Keratinocyte (primary cell): ENCODE results near the gene AP5Z1. TPM values are rescaled to one million over a fixed set of nuclear protein-coding genes. Genes with fewer than 3 reads are reported as not detected.

Experiments used
- DNase-seq: peaks from one replicate; pipeline ENCODE4 v3.0.0-alpha.2; 2011; ENCODE audit warnings: low read depth, missing footprints, low spot score
- FAIRE-seq: peaks from 2 replicates; lab custom pipeline; 2011; peaks lifted over from hg19 to GRCh38; lab: Jason Lieb, UNC
- H2AFZ ChIP-seq: 2 replicates; pipeline ENCODE4 v1.6.0; 2012; ENCODE audit warnings: low read length, control low read depth, inconsistent platforms; ENCODE audit not compliant: control insufficient read depth
- H3K27ac ChIP-seq: 2 replicates; pipeline ENCODE4 v1.5.1; 2011; ENCODE audit warnings: low read length; ENCODE audit not compliant: control insufficient read depth, insufficient read depth
- H3K27me3 ChIP-seq: 3 replicates; pipeline ENCODE4 v1.6.0; 2011; ENCODE audit warnings: low read length; ENCODE audit not compliant: control insufficient read depth, insufficient read depth; ENCODE audit errors: extremely low read depth
- H3K36me3 ChIP-seq, 2 experiments: 2 replicates in 1 of 2; 3 replicates in 1 of 2; pipeline ENCODE4 v1.5.1; 2011; ENCODE audit warnings: low read length in 2 of 2, mild to moderate bottlenecking in 1 of 2; ENCODE audit not compliant: control insufficient read depth in 2 of 2, insufficient read depth in 2 of 2; ENCODE audit errors: extremely low read depth in 1 of 2
- H3K4me1 ChIP-seq: 3 replicates; pipeline ENCODE4 v1.5.1; 2011; ENCODE audit warnings: low read length; ENCODE audit not compliant: control insufficient read depth, insufficient read depth; ENCODE audit errors: extremely low read depth
- H3K4me2 ChIP-seq: 3 replicates; pipeline ENCODE4 v1.6.0; 2011; ENCODE audit warnings: low read depth, low read length; ENCODE audit not compliant: control insufficient read depth, insufficient read depth; ENCODE audit errors: extremely low read depth
- H3K4me3 ChIP-seq, 3 experiments: fragments of 200-600 bp in 1 of 3; sonication (generic) in 1 of 3; 2 replicates in 2 of 3; 3 replicates in 1 of 3; pipeline ENCODE4 v1.5.1; 2011 to 2016; ENCODE audit warnings: low read length in 3 of 3, mild to moderate bottlenecking in 3 of 3, control low read depth in 2 of 3, inconsistent platforms in 1 of 3, low read depth in 1 of 3, mixed read lengths in 1 of 3, mixed run types in 1 of 3, moderate library complexity in 1 of 3; ENCODE audit not compliant: control insufficient read depth in 2 of 3, insufficient read depth in 2 of 3; ENCODE audit errors: extremely low read depth in 1 of 3
- H3K79me2 ChIP-seq: 2 replicates; pipeline ENCODE4 v1.6.0; 2012; ENCODE audit warnings: low read length; ENCODE audit not compliant: control insufficient read depth, insufficient read depth
- H3K9ac ChIP-seq: 3 replicates; pipeline ENCODE4 v1.6.0; 2011; ENCODE audit warnings: low read length; ENCODE audit not compliant: control insufficient read depth, insufficient read depth; ENCODE audit errors: extremely low read depth
- H3K9me1 ChIP-seq: 3 replicates; pipeline ENCODE4 v1.6.0; 2011; ENCODE audit warnings: low read length; ENCODE audit not compliant: control insufficient read depth, insufficient read depth; ENCODE audit errors: extremely low read depth
- H3K9me3 ChIP-seq: 2 replicates; pipeline ENCODE4 v1.5.1; 2012; ENCODE audit warnings: low read depth, low read length; ENCODE audit not compliant: control insufficient read depth
- H4K20me1 ChIP-seq: 3 replicates; pipeline ENCODE4 v1.6.0; 2011; ENCODE audit warnings: low read length; ENCODE audit not compliant: control insufficient read depth, insufficient read depth; ENCODE audit errors: extremely low read depth
- CTCF ChIP-seq, 3 experiments: IDR thresholded peaks in 1 of 3; conservative IDR thresholded peaks in 1 of 3; optimal IDR thresholded peaks in 1 of 3; 2 replicates in 2 of 3; 3 replicates in 1 of 3; pipeline versions ENCODE3 to v1.5.1; 2011; ENCODE audit warnings: low read length in 3 of 3, mild to moderate bottlenecking in 3 of 3, moderate library complexity in 2 of 3, control low read depth in 1 of 3, inconsistent platforms in 1 of 3; ENCODE audit not compliant: insufficient read depth in 2 of 3; ENCODE audit errors: extremely low read depth in 1 of 3
- EZH2 ChIP-seq: IDR thresholded peaks from one replicate; pipeline ENCODE4 v1.6.1; 2012; ENCODE audit warnings: inconsistent platforms, mild to moderate bottlenecking, low read length, moderate library complexity
- dilution Hi-C: fragments of 300-500 bp; cut with MboI; formaldehyde crosslinking; loops from one replicate; pipeline ENCODE4 v1.7.0; 2020; ENCODE audit warnings: low sequenced_read_pairs; ENCODE audit not compliant: extremely low pct_ligation_motif_present
- polyA plus RNA-seq, 5 experiments: library from polyadenylated mRNA; depleted of rRNA in 3 of 5; stranded (reverse) in 3 of 5; stranded (forward) in 1 of 5; unstranded in 1 of 5; fragments of >200 nt; gene quantifications; 1 replicate in 1 of 5; 2 replicates in 3 of 5; 3 replicates in 1 of 5; pipeline versions ENCODE4 v1.2.1 to v1.2.3, GENCODE V29; 2011 to 2012; ENCODE audit warnings: missing spikeins in 2 of 5, low read depth in 1 of 5, low replicate concordance in 1 of 5

Gene AP5Z1
- polyA plus RNA-seq, 1 donor (not counting 4 experiments of a cell fraction or from before 2014, with no cell fraction given), result 12.6 TPM

- Histone ChIP-seq H3K79me2 (peaks cover 4% of the 10 kb centered on the region), H3K27ac (no peak overlapping the region), H3K9me3 (no peaks in the 10 kb centered on the region), H3K9me1 (no peaks in the 10 kb centered on the region), H3K4me2 (no peak overlapping the region), H3K9ac (no peak overlapping the region), H3K4me3 (no peak overlapping the region), H3K4me1 (peaks cover 4% of the 10 kb centered on the region), H3K27me3 (no peaks in the 10 kb centered on the region), H4K20me1 (peaks cover 4% of the 10 kb centered on the region), H2AFZ (no peak overlapping the region), H3K36me3 (peaks cover 7 to 27% of the 10 kb centered on the region in 2 experiments)
- TF ChIP-seq CTCF (optimal IDR thresholded peaks at IDR 0.05 in 1 of 3, IDR thresholded peaks at IDR 0.05 in 1 of 3, conservative IDR thresholded peaks at IDR 0.05 in 1 of 3; ENCODE audit: extremely low read depth in 1 of 3, insufficient read depth in 2 of 3, low read length in 3 of 3), result no peak
- no peak for TF ChIP-seq EZH2
- dilution Hi-C loops, result no loop called here
- DNase-seq, result no peak
- FAIRE-seq, result no peak
Observed at GRCh38 chr7:4770886-4771285, 4.5 kb upstream of the AP5Z1 start.

- Histone ChIP-seq H3K4me2 (no peak overlapping the region), H3K9me3 (no peaks in the 10 kb centered on the region), H3K79me2 (peaks cover 12% of the 10 kb centered on the region), H3K9ac (no peak overlapping the region), H2AFZ (no peak overlapping the region), H3K4me3 (no peak overlapping the region), H3K27ac (no peak overlapping the region), H3K36me3 (peaks cover 5 to 22% of the 10 kb centered on the region in 2 experiments), H3K4me1 (peaks cover 8% of the 10 kb centered on the region), H3K27me3 (no peaks in the 10 kb centered on the region), H4K20me1 (peaks cover 4% of the 10 kb centered on the region), H3K9me1 (no peaks in the 10 kb centered on the region)
- no peak for FAIRE-seq
- dilution Hi-C loops, result no loop called here
- DNase-seq, result no peak
- TF ChIP-seq EZH2 (no peak), CTCF (optimal IDR thresholded peaks at IDR 0.05 in 1 of 3, IDR thresholded peaks at IDR 0.05 in 1 of 3, conservative IDR thresholded peaks at IDR 0.05 in 1 of 3; ENCODE audit: extremely low read depth in 1 of 3, insufficient read depth in 2 of 3, low read length in 3 of 3) (no peak)
Observed at GRCh38 chr7:4771737-4772136, 3.7 kb upstream of the AP5Z1 start.
